ENCODE results near the gene MBTD1. TPM values are rescaled to one million over a fixed set of nuclear protein-coding genes. Genes with fewer than 3 reads are reported as not detected.

MBTD1 gene
- total RNA-seq, 1 donor from 2014 or later, result 25.5 TPM

- DNase-seq (ENCODE audit: low read depth), result peak; percentile 20
Observed at GRCh38 chr17:51147650-51148049, 112.2 kb downstream of the MBTD1 start.

- DNase-seq (ENCODE audit: low read depth), result peak; percentile 69
Observed at GRCh38 chr17:51144266-51145022, 115.4 kb downstream of the MBTD1 start.

GRCh38 chr17:51142597-51142996 lies 117.3 kb downstream of the MBTD1 start:
- no peak for DNase-seq (ENCODE audit: low read depth)

- no peak for DNase-seq (ENCODE audit: low read depth)
Observed at GRCh38 chr17:51135956-51136355, 123.9 kb downstream of the MBTD1 start.

- DNase-seq (ENCODE audit: low read depth), result no peak
Observed at GRCh38 chr17:51133365-51133764, 126.5 kb downstream of the MBTD1 start.

- DNase-seq (ENCODE audit: low read depth), result peak; percentile 76
Observed at GRCh38 chr17:51132964-51133319, 126.9 kb downstream of the MBTD1 start.

GRCh38 chr17:51128076-51128475 lies 131.8 kb downstream of the MBTD1 start:
- DNase-seq (ENCODE audit: low read depth), result no peak

Other genes starting within 250 kb of the MBTD1 start
- gene SPAG9, start 139.2 kb downstream of the MBTD1 start, total RNA-seq, result 123 and 134 TPM in 2 replicates
- gene NME1, start 106.5 kb downstream of the MBTD1 start, total RNA-seq, result 64.5 and 149 TPM in 2 replicates
- 542 and 1,134 TPM in 2 replicates for gene NME2, start 93.6 kb downstream of the MBTD1 start, total RNA-seq
- 37.2 and 46.9 TPM in 2 replicates for gene UTP18, start 497 bp upstream of the MBTD1 start, total RNA-seq

Data from renal cortical epithelial cell (primary cell).